SK-N-SH (cell line): ENCODE results near the gene MYH10. TPM values are rescaled to one million over a fixed set of nuclear protein-coding genes. Genes with fewer than 3 reads are reported as not detected.

ENCODE experiments used
- CTCF ChIA-PET: fragments of 300-600, 350-600 bp; formaldehyde crosslinking; extraction: SDS; loops from one replicate; lab custom pipeline; 2021; lab: Yijun Ruan, JAX
- POLR2A ChIA-PET: fragments of 350-600 bp; sonication (Branson Sonifier 250); formaldehyde crosslinking; extraction: SDS; loops from one replicate; lab custom pipeline; 2020; ENCODE audit warnings: antibody characterized with exemption, inconsistent platforms; lab: Yijun Ruan, JAX
- DNase-seq: peaks from one replicate; pipeline ENCODE4 v3.0.0; 2012
- H2AFZ ChIP-seq: fragments of 200-600 bp; sonication (generic); 2 replicates; pipeline ENCODE4 v1.8.1; 2016; ENCODE audit warnings: antibody characterized with exemption, mild to moderate bottlenecking, low read depth
- H3F3A ChIP-seq: fragments of 200-600 bp; sonication (generic); replicated peaks from 2 replicates; pipeline ENCODE3; 2016; ENCODE audit warnings: antibody characterized with exemption, mild to moderate bottlenecking; ENCODE audit not compliant: insufficient read depth
- H3K27ac ChIP-seq, 2 experiments: fragments of 200-500 bp in 1 of 2; fragments of 200-600 bp in 1 of 2; sonication (Bioruptor generic) in 1 of 2; sonication (generic), shearing (Covaris generic) in 1 of 2; 2 replicates each; pipeline versions ENCODE4 v1.5.1 to v1.6.1; 2014 to 2016; ENCODE audit warnings: low read depth in 2 of 2, inconsistent platforms in 1 of 2, low read length in 1 of 2, mild to moderate bottlenecking in 1 of 2, mixed read lengths in 1 of 2
- H3K27me3 ChIP-seq: fragments of 200-600 bp; sonication (generic), shearing (Covaris generic); 2 replicates; pipeline ENCODE4 v1.6.1; 2016; ENCODE audit warnings: mixed run types; ENCODE audit not compliant: insufficient read depth
- H3K36me3 ChIP-seq, 2 experiments: fragments of 200-500 bp in 1 of 2; fragments of 200-600 bp in 1 of 2; sonication (Bioruptor generic) in 1 of 2; sonication (generic) in 1 of 2; replicated peaks in 1 of 2; 2 replicates each; pipeline versions ENCODE3 to v1.5.1; 2014 to 2016; ENCODE audit warnings: low read length in 1 of 2, mild to moderate bottlenecking in 1 of 2; ENCODE audit not compliant: insufficient read depth in 2 of 2, control insufficient read depth in 1 of 2
- H3K4me1 ChIP-seq, 2 experiments: fragments of 200-500 bp in 1 of 2; fragments of 200-600 bp in 1 of 2; sonication (Bioruptor generic) in 1 of 2; sonication (generic), shearing (Covaris generic) in 1 of 2; 2 replicates each; pipeline versions ENCODE4 v1.5.1 to v1.6.1; 2014 to 2016; ENCODE audit warnings: low read depth in 1 of 2, low read length in 1 of 2, mixed run types in 1 of 2; ENCODE audit not compliant: insufficient read depth in 2 of 2, control insufficient read depth in 1 of 2
- H3K4me2 ChIP-seq: fragments of 200-600 bp; sonication (generic), shearing (Covaris generic); 2 replicates; pipeline ENCODE4 v1.6.1; 2017; ENCODE audit warnings: mixed run types
- H3K4me3 ChIP-seq, 2 experiments: fragments of 200-500 bp in 1 of 2; fragments of 200-600 bp in 1 of 2; sonication (Bioruptor generic) in 1 of 2; sonication (generic), shearing (Covaris generic) in 1 of 2; 2 replicates each; pipeline versions ENCODE4 v1.5.1 to v1.8.1; 2014 to 2016; ENCODE audit warnings: low read depth in 2 of 2, inconsistent platforms in 1 of 2, low read length in 1 of 2, mild to moderate bottlenecking in 1 of 2, mixed read lengths in 1 of 2, moderate library complexity in 1 of 2
- H3K79me2 ChIP-seq: fragments of 200-600 bp; sonication (generic); 2 replicates; pipeline ENCODE4 v1.8.1; 2017; ENCODE audit warnings: mild to moderate bottlenecking; ENCODE audit not compliant: insufficient read depth
- H3K9ac ChIP-seq: fragments of 200-600 bp; sonication (generic); 2 replicates; pipeline ENCODE4 v1.6.1; 2017; ENCODE audit warnings: mixed run types
- H3K9me2 ChIP-seq: fragments of 200-600 bp; sonication (generic); 2 replicates; pipeline ENCODE4 v1.6.1; 2017; ENCODE audit warnings: mixed run types
- H3K9me3 ChIP-seq: fragments of 200-600 bp; sonication (generic); 2 replicates; pipeline ENCODE4 v1.6.1; 2017; ENCODE audit warnings: mixed run types, mild to moderate bottlenecking, moderate library complexity
- H4K20me1 ChIP-seq: fragments of 200-600 bp; sonication (generic); 2 replicates; pipeline ENCODE4 v1.6.1; 2017; ENCODE audit warnings: mild to moderate bottlenecking, mixed run types; ENCODE audit not compliant: insufficient read depth
- CHD2 ChIP-seq: fragments of 150-350 bp; IDR thresholded peaks from 2 replicates; pipeline ENCODE4 v1.6.1; 2018; ENCODE audit warnings: low read length; ENCODE audit not compliant: partially characterized antibody
- ELF1 ChIP-seq: IDR thresholded peaks from 2 replicates; pipeline ENCODE4 v1.4.0; 2012
- FOXJ3 ChIP-seq: sonication (generic); formaldehyde crosslinking; IDR thresholded peaks from 2 replicates; pipeline ENCODE4 v1.5.1; 2020; ENCODE audit warnings: mild to moderate bottlenecking, missing genetic modification reagents
- GABPA ChIP-seq: IDR thresholded peaks from 2 replicates; pipeline ENCODE4 v1.4.0; 2012; ENCODE audit warnings: low read depth, mild to moderate bottlenecking
- MAX ChIP-seq: IDR thresholded peaks from 2 replicates; pipeline ENCODE4 v1.4.0; 2012; ENCODE audit warnings: low read depth
- MEF2A ChIP-seq: IDR thresholded peaks from 2 replicates; pipeline ENCODE4 v1.4.0; 2012; ENCODE audit warnings: low read depth, borderline replicate concordance
- MXI1 ChIP-seq: IDR thresholded peaks from 2 replicates; pipeline ENCODE4 v1.6.1; 2012; ENCODE audit warnings: mild to moderate bottlenecking, low read depth, low read length, improper control_type of control experiment
- NFIC ChIP-seq: IDR thresholded peaks from 2 replicates; pipeline ENCODE4 v1.4.0; 2012; ENCODE audit warnings: borderline replicate concordance
- NRF1 ChIP-seq: IDR thresholded peaks from 2 replicates; pipeline ENCODE4 v1.6.1; 2012; ENCODE audit warnings: low read depth, mild to moderate bottlenecking, low read length
- POLR2AphosphoS5 ChIP-seq: IDR thresholded peaks from 2 replicates; pipeline ENCODE4 v1.6.1; 2012; ENCODE audit warnings: low read depth, low read length
- RCOR1 ChIP-seq: fragments of 150-350 bp; IDR thresholded peaks from 2 replicates; pipeline ENCODE4 v1.6.1; 2017; ENCODE audit warnings: antibody characterized with exemption, low read length
- RFX5 ChIP-seq: IDR thresholded peaks from 2 replicates; pipeline ENCODE4 v1.6.1; 2012; ENCODE audit warnings: mild to moderate bottlenecking, improper control_type of control experiment, low read length
- RXRA ChIP-seq: IDR thresholded peaks from 2 replicates; pipeline ENCODE4 v1.4.0; 2012; ENCODE audit warnings: low read depth, mild to moderate bottlenecking, borderline replicate concordance
- SIN3A ChIP-seq: IDR thresholded peaks from 2 replicates; pipeline ENCODE4 v1.6.1; 2012; ENCODE audit warnings: low read depth, mild to moderate bottlenecking, low read length, moderate library complexity, borderline replicate concordance
- SMC3 ChIP-seq: IDR thresholded peaks from 2 replicates; pipeline ENCODE4 v1.6.1; 2012; ENCODE audit warnings: low read depth, low read length, improper control_type of control experiment
- TAF1 ChIP-seq: IDR thresholded peaks from 2 replicates; pipeline ENCODE4 v1.6.1; 2012; ENCODE audit warnings: low read depth, mild to moderate bottlenecking, low read length, moderate library complexity, borderline replicate concordance
- TCF12 ChIP-seq: IDR thresholded peaks from 2 replicates; pipeline ENCODE4 v1.4.0; 2012
- TEAD4 ChIP-seq: IDR thresholded peaks from 2 replicates; pipeline ENCODE4 v1.4.0; 2012; ENCODE audit warnings: mild to moderate bottlenecking, borderline replicate concordance; ENCODE audit not compliant: insufficient read depth
- USF1 ChIP-seq: IDR thresholded peaks from 2 replicates; pipeline ENCODE4 v1.4.0; 2012; ENCODE audit warnings: low read depth, borderline replicate concordance
- WGBS: methylation state at CpG from one replicate; pipeline ENCODE4 v1.1.6; 2017; ENCODE audit warnings: low lambda C conversion rate; 5-methylcytosine and 5-hydroxymethylcytosine counted together
- polyA plus RNA-seq, 3 experiments: library from polyadenylated mRNA; depleted of rRNA; stranded (reverse); fragments of >200 nt; gene quantifications; 2 replicates each; pipeline ENCODE4 v1.2.3, GENCODE V29; 2012
- TF ChIP-seq, protein P1 (sequence below): fragments of 200-600 bp; sonication (generic); IDR thresholded peaks from 2 replicates; pipeline ENCODE4 v1.6.1; 2017; ENCODE audit warnings: antibody characterized with exemption, mild to moderate bottlenecking, moderate library complexity
- TF ChIP-seq, protein P2 (sequence below): fragments of 150-350 bp; IDR thresholded peaks from 2 replicates; pipeline ENCODE4 v1.6.1; 2016; ENCODE audit warnings: mild to moderate bottlenecking, low read depth, low read length

MYH10 gene
- polyA plus RNA-seq, 1 of the 3 experiments (the other 2 are of a cell fraction), result 64.2 TPM

DNA sequence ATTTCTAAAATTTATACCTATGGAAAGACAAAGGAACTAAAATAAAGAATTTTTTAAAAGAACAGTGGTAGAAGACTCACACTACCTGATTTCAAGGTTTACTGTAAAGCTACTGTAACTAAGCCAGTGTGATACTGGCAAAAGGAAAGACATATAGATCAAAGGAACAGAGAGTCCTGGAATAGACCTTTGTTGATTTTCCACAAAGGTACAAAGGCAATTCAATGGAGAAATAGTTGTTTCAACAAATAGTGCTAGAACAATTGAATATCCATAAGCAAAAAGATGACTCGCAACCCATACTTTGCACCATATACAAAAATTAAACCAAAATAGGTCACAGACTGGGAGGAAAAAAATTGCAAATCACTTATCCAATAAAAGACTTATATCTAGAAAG lies 36.7 kb downstream of the MYH10 start:
- WGBS, result 94% methylated on average over 1 of the region's 1 CpG
- H3K9me3 ChIP-seq, result no peaks in the 10 kb centered on the region
- H3F3A ChIP-seq, result no peaks in the 10 kb centered on the region
- ChIA-PET POLR2A (no interaction called here), CTCF (no interaction called here)
- H2AFZ ChIP-seq, result no peak overlapping the region
- H3K27me3 ChIP-seq, result no peaks in the 10 kb centered on the region
- H4K20me1 ChIP-seq, result peaks cover 7% of the 10 kb centered on the region; the same call in 1 of the 2 replicates
- no peak overlapping the region for H3K9ac ChIP-seq
- no peak overlapping the region for H3K4me2 ChIP-seq
- DNase-seq, result no peak
- H3K36me3 ChIP-seq, result peaks cover 0 to 37% of the 10 kb centered on the region in 2 experiments
- H3K4me1 ChIP-seq, result no peaks in the 10 kb centered on the region; a peak in 1 of 4 replicates
- no peak overlapping the region for H3K27ac ChIP-seq
- H3K9me2 ChIP-seq, result no peaks in the 10 kb centered on the region
- H3K4me3 ChIP-seq, result no peak overlapping the region
- TF ChIP-seq MAX (no peak), TEAD4 (no peak), POLR2AphosphoS5 (no peak), MXI1 (no peak), RXRA (no peak), SMC3 (no peak), NFIC (no peak), NRF1 (no peak), GABPA (no peak)
- TF ChIP-seq, protein P1, sequence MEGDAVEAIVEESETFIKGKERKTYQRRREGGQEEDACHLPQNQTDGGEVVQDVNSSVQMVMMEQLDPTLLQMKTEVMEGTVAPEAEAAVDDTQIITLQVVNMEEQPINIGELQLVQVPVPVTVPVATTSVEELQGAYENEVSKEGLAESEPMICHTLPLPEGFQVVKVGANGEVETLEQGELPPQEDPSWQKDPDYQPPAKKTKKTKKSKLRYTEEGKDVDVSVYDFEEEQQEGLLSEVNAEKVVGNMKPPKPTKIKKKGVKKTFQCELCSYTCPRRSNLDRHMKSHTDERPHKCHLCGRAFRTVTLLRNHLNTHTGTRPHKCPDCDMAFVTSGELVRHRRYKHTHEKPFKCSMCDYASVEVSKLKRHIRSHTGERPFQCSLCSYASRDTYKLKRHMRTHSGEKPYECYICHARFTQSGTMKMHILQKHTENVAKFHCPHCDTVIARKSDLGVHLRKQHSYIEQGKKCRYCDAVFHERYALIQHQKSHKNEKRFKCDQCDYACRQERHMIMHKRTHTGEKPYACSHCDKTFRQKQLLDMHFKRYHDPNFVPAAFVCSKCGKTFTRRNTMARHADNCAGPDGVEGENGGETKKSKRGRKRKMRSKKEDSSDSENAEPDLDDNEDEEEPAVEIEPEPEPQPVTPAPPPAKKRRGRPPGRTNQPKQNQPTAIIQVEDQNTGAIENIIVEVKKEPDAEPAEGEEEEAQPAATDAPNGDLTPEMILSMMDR, result no peak
- H3K79me2 ChIP-seq, result peaks cover 60% of the 10 kb centered on the region

DNA sequence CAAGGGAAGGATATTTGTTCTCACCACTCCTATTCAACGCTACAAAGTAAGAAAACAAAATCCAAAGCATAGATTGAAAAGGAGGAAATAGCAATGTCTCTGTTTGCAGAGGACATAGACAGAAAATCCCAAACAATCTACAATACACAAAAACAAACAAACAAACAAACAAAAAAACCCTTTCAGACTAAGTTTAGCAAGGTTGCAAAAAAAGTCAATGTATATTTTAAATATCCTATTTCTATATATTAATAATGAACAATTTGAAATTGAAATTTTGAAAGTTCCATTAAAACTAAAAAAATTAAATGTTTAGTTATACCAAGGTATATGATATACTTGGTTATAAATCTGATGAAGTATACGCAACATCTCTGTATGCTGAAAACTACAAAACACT lies 37.2 kb downstream of the MYH10 start:
- Histone ChIP-seq H3K36me3 (peaks cover 0 to 35% of the 10 kb centered on the region in 2 experiments), H3K4me2 (no peak overlapping the region), H3F3A (no peaks in the 10 kb centered on the region), H3K27ac (no peak overlapping the region), H3K9ac (no peak overlapping the region), H3K79me2 (peaks cover 60% of the 10 kb centered on the region), H3K27me3 (no peaks in the 10 kb centered on the region), H3K4me1 (no peaks in the 10 kb centered on the region; a peak in 1 of 4 replicates), H3K9me2 (no peaks in the 10 kb centered on the region), H4K20me1 (peaks cover 7% of the 10 kb centered on the region; the same call in 1 of the 2 replicates), H3K9me3 (no peaks in the 10 kb centered on the region), H2AFZ (no peak overlapping the region), H3K4me3 (no peak overlapping the region)
- TF ChIP-seq MXI1, result no peak
- no peak for TF ChIP-seq SIN3A
- TF ChIP-seq, protein P2, sequence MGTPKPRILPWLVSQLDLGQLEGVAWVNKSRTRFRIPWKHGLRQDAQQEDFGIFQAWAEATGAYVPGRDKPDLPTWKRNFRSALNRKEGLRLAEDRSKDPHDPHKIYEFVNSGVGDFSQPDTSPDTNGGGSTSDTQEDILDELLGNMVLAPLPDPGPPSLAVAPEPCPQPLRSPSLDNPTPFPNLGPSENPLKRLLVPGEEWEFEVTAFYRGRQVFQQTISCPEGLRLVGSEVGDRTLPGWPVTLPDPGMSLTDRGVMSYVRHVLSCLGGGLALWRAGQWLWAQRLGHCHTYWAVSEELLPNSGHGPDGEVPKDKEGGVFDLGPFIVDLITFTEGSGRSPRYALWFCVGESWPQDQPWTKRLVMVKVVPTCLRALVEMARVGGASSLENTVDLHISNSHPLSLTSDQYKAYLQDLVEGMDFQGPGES, result no peak
- TF ChIP-seq TEAD4, result no peak
- TF ChIP-seq ELF1, result no peak
- TF ChIP-seq NFIC, result no peak
- TF ChIP-seq MEF2A, result no peak
- no peak for TF ChIP-seq GABPA
- no peak for TF ChIP-seq NRF1
- TF ChIP-seq RFX5, result no peak
- no peak for TF ChIP-seq TAF1
- TF ChIP-seq TCF12, result no peak
- no peak for TF ChIP-seq CHD2
- no peak for TF ChIP-seq USF1
- no peak for TF ChIP-seq RCOR1
- TF ChIP-seq FOXJ3 (CRISPR knock-in tag), result no peak
- 95% methylated on average over 2 of the region's 2 CpGs for WGBS
- ChIA-PET POLR2A (no interaction called here), CTCF (no interaction called here)
- DNase-seq, result no peak
